Activated CD8-positive, alpha-beta T cell treated with anti-CD3 and anti-CD28 coated beads for 36 hours (primary cell): Measurements from ENCODE around the gene SPIN1. TPM values are rescaled to one million over a fixed set of nuclear protein-coding genes. Genes with fewer than 3 reads are reported as not detected.

Experiments used
- ATAC-seq: fragments of 200-7000 bp; cut with Tn5 transposase; one replicate; pipeline ENCODE4 v1.10.0; 2021; ENCODE audit warnings: mild to moderate bottlenecking, moderate library complexity
- CTCF ChIA-PET: fragments of 350-600 bp; sonication (Branson Sonifier 250); formaldehyde crosslinking; loops from one replicate; lab custom pipeline; 2021; ENCODE audit warnings: antibody characterized with exemption; lab: Charles Lee
- POLR2A ChIA-PET: fragments of 350-600 bp; sonication (Branson Sonifier 250); formaldehyde crosslinking; loops from one replicate; lab custom pipeline; 2021; ENCODE audit warnings: antibody characterized with exemption; lab: Charles Lee
- DNase-seq: peaks from one replicate; pipeline ENCODE4 v3.0.0-alpha.2; 2020
- H3K27ac Mint-ChIP-seq: one replicate; pipeline ENCODE4 v1.8.0; 2021; ENCODE audit warnings: mild to moderate bottlenecking, mixed read lengths
- H3K27me3 Mint-ChIP-seq: one replicate; pipeline ENCODE4 v1.8.0; 2021; ENCODE audit warnings: mixed read lengths
- H3K36me3 Mint-ChIP-seq: one replicate; pipeline ENCODE4 v1.8.0; 2021; ENCODE audit warnings: low read depth, mixed read lengths
- H3K4me1 Mint-ChIP-seq: one replicate; pipeline ENCODE4 v1.8.0; 2021; ENCODE audit warnings: low read depth, mixed read lengths
- H3K4me3 Mint-ChIP-seq: one replicate; pipeline ENCODE4 v1.8.0; 2021; ENCODE audit warnings: mild to moderate bottlenecking, moderate library complexity, mixed read lengths
- H3K9me3 Mint-ChIP-seq: one replicate; pipeline ENCODE4 v1.8.0; 2021; ENCODE audit warnings: mixed read lengths
- CTCF ChIP-seq: fragments of 200-600 bp; IDR thresholded peaks from one replicate; pipeline ENCODE4 v1.8.0; 2022; ENCODE audit warnings: antibody characterized with exemption, mild to moderate bottlenecking
- intact Hi-C: fragments of 100-400 bp; cut with micrococcal nuclease; formaldehyde crosslinking; loops from one replicate; pipeline ENCODE4 v1.10.0; 2022
- total RNA-seq, 2 experiments: library from RNA; stranded (reverse); gene quantifications; one replicate each; pipeline ENCODE4 v1.2.3, GENCODE V29; 2021

Gene SPIN1
- total RNA-seq, 2 experiments from 2014 or later, result 31.2 to 32.0 TPM

DNA sequence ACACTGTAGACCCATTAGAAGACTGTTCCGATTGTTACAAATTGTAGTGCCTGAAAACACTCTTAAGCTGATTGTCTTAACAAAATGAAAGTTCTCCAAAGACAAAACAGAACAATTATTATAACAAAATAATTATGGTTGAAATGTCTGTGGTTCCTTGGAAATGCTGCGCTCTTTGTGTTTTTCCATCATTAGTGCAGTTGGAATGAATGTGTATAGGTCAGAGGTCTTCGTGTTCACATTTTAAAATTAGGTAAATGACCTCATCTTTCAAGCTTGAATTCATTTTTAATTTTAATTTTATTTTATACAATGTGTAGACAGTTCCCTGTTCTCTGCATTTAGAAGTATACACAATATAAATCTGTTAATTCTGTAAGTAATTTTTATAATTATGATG lies 90.0 kb downstream of the SPIN1 start:
- H3K27me3 Mint-ChIP-seq, result no peaks in the 10 kb centered on the region
- TF ChIP-seq CTCF, result no peak
- intact Hi-C loops, result no loop called here
- peaks cover 7% of the 10 kb centered on the region for H3K36me3 Mint-ChIP-seq
- peaks cover 19% of the 10 kb centered on the region for H3K4me1 Mint-ChIP-seq
- CTCF ChIA-PET, result no interaction called here
- H3K4me3 Mint-ChIP-seq, result no peak overlapping the region
- no peak overlapping the region for H3K27ac Mint-ChIP-seq
- POLR2A ChIA-PET, result no interaction called here
- DNase-seq (no peak), ATAC-seq (no peak)
- no peaks in the 10 kb centered on the region for H3K9me3 Mint-ChIP-seq

GRCh38 chr9:88481933-88482332 lies 93.7 kb downstream of the SPIN1 start:
- H3K27me3 Mint-ChIP-seq, result no peaks in the 10 kb centered on the region
- no peaks in the 10 kb centered on the region for H3K9me3 Mint-ChIP-seq
- peaks cover 8% of the 10 kb centered on the region for H3K36me3 Mint-ChIP-seq
- H3K27ac Mint-ChIP-seq, result no peak overlapping the region
- DNase-seq (no peak), ATAC-seq (no peak)
- no peak overlapping the region for H3K4me3 Mint-ChIP-seq
- intact Hi-C loops, result no loop called here
- ChIA-PET POLR2A (no interaction called here), CTCF (no interaction called here)
- no peak for TF ChIP-seq CTCF
- H3K4me1 Mint-ChIP-seq, result peaks cover 11% of the 10 kb centered on the region

GRCh38 chr9:88488166-88488565 lies 99.9 kb downstream of the SPIN1 start:
- DNase-seq (no peak), ATAC-seq (no peak)
- intact Hi-C loops, result no loop called here
- H3K9me3 Mint-ChIP-seq, result no peaks in the 10 kb centered on the region
- ChIA-PET CTCF (no interaction called here), POLR2A (interaction anchor here (1.2 kb wide), 1 partner anchor 62 kb away, joined by 3 read pairs; no protein-coding TSS in a partner anchor)
- peaks cover 6% of the 10 kb centered on the region for H3K36me3 Mint-ChIP-seq
- no peaks in the 10 kb centered on the region for H3K27me3 Mint-ChIP-seq
- no peak for TF ChIP-seq CTCF
- H3K4me1 Mint-ChIP-seq, result no peaks in the 10 kb centered on the region
- no peak overlapping the region for H3K4me3 Mint-ChIP-seq
- no peak overlapping the region for H3K27ac Mint-ChIP-seq

DNA sequence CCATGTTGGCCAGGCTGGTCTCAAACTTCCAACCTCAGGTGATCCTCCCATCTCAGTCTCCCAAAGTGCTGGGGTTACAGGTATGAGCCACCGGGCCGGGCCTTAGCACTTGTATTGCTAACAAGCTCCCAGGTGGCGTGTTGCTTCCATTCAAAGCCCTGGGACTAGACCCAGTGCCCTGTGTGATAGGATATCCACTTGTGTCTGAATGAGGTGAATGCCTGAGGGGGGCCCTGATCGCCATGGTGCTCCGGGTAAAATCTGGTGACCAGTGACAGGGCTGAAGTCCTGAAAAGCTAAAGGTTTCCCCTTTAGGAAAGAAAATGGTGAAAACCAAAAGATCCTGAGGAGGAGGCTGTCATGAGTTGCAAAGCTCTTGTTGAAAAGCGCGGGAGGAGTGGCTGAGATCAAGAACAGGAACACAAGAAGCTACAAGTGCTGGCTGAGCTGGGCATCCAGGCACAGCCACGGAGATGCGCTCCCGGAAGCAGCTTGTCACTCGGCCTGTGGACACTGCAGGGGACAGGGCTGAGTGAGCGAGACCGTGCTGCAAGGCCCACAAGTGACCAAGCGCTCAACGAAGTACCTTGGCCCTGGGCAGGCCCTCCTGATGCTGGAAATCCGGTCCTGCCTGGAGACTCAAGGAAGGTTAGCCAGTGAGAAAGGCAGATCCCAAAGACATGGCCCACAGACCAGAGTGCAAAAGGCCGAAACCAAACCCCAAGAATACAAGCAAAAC lies 106.9 kb downstream of the SPIN1 start:
- H3K27ac Mint-ChIP-seq, result no peak overlapping the region
- TF ChIP-seq CTCF, result no peak
- ChIA-PET POLR2A (no interaction called here), CTCF (no interaction called here)
- H3K36me3 Mint-ChIP-seq, result no peaks in the 10 kb centered on the region
- intact Hi-C loops, result no loop called here
- no peak overlapping the region for H3K4me3 Mint-ChIP-seq
- H3K4me1 Mint-ChIP-seq, result no peaks in the 10 kb centered on the region
- ATAC-seq (no peak), DNase-seq (no peak)
- H3K9me3 Mint-ChIP-seq, result no peaks in the 10 kb centered on the region
- no peaks in the 10 kb centered on the region for H3K27me3 Mint-ChIP-seq

DNA sequence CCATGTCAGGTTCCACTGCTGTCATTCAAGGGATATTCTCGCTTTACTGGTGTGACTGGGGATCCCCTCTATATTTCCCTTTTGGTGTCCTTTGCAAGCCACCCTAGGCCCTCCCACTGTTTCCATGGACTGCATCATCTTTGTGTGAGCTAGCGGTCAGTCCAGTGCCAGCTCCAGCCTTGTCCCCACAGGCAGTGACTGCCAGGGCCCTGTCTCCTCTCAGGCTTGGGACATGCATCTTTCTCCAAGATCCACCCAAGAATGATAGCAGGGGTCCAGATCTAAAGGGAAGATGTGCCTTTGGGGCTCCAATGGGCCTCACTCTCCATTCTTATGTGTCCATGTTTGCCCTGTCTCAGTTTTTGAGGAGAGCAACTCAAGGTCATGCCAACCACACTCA lies 109.0 kb downstream of the SPIN1 start:
- no peaks in the 10 kb centered on the region for H3K27me3 Mint-ChIP-seq
- intact Hi-C loops, result no loop called here
- CTCF ChIA-PET, result no interaction called here
- H3K27ac Mint-ChIP-seq, result no peak overlapping the region
- H3K9me3 Mint-ChIP-seq, result no peaks in the 10 kb centered on the region
- ATAC-seq, result no peak
- no peaks in the 10 kb centered on the region for H3K4me1 Mint-ChIP-seq
- no peak for DNase-seq
- no peak overlapping the region for H3K4me3 Mint-ChIP-seq
- TF ChIP-seq CTCF, result no peak
- H3K36me3 Mint-ChIP-seq, result no peaks in the 10 kb centered on the region
- POLR2A ChIA-PET, result no interaction called here
